SHP77 treated with DMSO at 0.1 percent for 48 hours (cell line): ENCODE results near the gene IPO11.
A peak's percentile ranks its signal among the peaks of the same experiment; 100 is the strongest.

Experiments used
- DNase-seq: peaks from one replicate; lab custom pipeline; 2025; lab: John Stamatoyannopoulos, UW

IPO11 gene

GRCh38 chr5:62412549-62413329 is at the start of gene IPO11:
IPO11 (plus strand) TSS chr5:62412763; CDS start chr5:62437280, 24,517 bp downstream.
- peak; percentile 97 for DNase-seq

- no peak for DNase-seq
These were observed 43.5 kb upstream of the IPO11 start for GRCh38 chr5:62369039-62369438.

- no peak for DNase-seq
These were observed 41.2 kb upstream of the IPO11 start for GRCh38 chr5:62371409-62371808.

DNA sequence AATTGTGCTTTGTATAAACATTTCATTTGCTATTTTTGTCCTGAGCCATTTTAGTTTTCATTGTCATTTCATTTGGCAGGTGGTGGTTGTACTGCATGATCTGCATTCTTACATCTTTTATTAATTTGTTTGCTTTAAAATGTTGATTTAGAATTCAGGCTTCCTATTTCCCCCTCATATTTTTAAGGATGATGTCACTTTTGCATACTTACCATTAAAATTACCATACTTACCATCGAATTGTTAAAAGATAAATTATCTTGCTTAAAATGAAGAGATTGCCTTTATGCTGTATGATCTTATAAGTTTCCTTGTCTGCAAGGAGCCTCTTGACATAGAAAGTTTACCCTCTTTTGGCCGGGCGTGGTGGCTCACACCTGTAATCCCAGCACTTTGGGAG is 40.0 kb upstream of the IPO11 start:
- DNase-seq = no peak

DNA sequence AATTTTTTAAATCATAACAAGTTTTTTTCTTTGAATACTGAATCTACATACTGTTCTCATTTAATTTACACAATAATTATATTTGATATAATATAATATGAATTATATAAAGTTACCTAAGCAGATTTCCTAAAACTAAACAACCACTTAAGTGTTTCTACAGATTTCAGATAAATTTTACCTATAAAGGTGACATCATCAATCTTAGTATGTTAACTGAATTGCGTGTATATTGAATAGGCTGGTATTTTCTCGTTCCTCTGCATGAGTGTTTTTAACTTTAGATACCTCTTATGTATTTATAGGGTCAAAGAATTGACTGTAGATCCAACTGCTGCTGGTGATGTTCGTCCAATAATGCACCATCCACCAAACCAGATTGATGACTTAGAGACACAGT is 39.2 kb upstream of the IPO11 start:
- no peak for DNase-seq

- DNase-seq = no peak
These were observed 38.5 kb upstream of the IPO11 start for GRCh38 chr5:62374090-62374489.

- no peak for DNase-seq
These were observed 36.9 kb upstream of the IPO11 start for GRCh38 chr5:62375627-62376026.

GRCh38 chr5:62376064-62376463 is 36.5 kb upstream of the IPO11 start:
- no peak for DNase-seq

DNA sequence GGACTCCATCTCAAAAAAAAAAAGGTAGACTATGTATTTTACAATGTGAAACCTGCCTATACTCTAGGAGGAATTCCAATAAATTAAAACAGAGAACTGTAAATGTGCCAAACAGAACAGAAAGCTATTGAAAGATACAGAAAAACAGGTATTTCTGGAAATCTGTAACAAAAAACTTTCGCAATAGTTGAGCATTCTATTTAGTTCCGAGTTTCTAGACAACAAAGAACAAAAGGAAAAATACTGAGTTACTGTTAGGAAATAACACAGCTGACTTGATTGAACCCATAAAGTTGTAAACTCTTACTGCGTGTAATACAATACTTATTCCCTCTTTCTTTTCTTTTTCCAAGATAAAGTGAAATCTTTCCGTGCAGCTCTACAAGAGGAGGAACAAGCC is 27.4 kb upstream of the IPO11 start:
- DNase-seq = no peak

DNA sequence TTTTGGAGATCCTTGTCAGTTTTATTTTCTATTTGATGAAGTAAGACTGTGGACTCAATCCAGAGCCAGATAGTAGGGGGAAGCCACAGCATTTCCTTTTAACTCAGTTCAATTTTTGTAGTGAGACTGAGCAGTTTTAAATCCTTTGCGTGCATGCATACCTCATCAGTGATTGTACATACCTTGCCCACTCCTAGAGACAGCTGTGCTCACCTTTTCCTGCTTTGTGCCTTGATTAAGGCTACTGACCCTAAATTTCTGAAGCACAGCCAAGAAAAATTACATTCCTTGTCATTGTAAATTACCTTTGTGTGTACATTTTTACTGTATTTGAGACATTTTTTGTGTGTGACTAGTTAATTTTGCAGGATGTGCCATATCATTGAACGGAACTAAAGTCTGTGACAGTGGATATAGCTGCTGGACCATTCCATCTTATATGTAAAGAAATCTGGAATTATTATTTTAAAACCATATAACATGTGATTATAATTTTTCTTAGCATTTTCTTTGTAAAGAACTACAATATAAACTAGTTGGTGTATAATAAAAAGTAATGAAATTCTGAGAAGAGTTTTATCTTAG is 26.7 kb upstream of the IPO11 start:
- DNase-seq = no peak

GRCh38 chr5:62386824-62387223 is 25.7 kb upstream of the IPO11 start:
- DNase-seq = no peak

GRCh38 chr5:62395210-62395950 is 17.2 kb upstream of the IPO11 start:
- no peak for DNase-seq

- DNase-seq = peak; percentile 82
These were observed 8.9 kb upstream of the IPO11 start, which contains the start of gene DIMT1 for GRCh38 chr5:62403411-62404250. DIMT1 (minus strand) TSS chr5:62403905; CDS start chr5:62403772, 133 bp downstream.

- DNase-seq = no peak
These were observed 1.1 kb downstream of the IPO11 start for GRCh38 chr5:62413711-62414110.

DNA sequence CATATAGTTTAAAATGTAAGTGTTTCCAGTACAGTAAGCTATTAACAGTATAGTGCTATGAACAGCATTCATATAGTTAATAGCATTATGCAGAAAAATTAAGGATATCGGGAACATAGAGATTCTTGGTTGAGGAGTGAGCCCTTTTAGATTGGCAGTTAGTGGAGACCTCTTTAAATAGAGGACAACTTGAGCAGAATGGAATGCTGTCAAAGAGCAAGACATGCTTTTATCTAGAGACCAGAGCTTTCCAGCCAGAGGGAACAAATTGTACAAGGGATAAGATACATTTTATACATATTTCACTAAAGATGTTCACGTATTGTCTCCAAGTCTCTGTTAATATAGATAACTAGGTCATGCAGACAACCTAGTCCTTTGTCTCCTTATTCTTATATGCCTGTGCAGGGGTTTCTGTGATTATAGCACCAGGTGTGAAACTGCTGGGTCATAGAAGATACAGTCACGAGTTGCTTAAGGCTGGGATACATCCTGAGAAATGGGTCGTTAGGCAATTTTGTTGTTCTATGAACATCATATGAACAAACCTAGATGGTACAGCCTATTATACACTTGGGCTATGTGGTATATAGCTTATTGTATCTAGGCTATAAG is 6.0 kb downstream of the IPO11 start:
- DNase-seq = no peak

GRCh38 chr5:62419609-62420008 is 7.0 kb downstream of the IPO11 start:
- DNase-seq = no peak

- no peak for DNase-seq
These were observed 8.9 kb downstream of the IPO11 start for GRCh38 chr5:62421414-62421813.

DNA sequence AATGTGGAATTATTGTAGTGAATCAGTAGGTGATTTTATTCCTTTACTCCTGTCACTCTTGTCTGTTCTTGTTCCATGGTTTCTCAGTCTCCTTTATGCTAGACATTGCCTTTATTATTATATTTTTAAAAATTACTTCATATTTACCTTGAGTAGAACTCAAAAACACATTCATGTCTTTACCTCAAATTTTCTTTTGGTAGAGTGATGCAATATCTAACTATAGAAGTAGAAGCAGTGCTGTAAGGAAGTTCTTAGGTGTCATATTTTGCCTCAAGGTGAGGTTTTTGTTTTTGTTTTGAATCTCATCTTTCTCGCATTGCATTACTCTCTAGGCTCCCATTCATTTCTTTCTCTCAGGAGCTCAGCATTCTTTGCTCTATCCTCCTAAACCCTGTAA is 12.2 kb downstream of the IPO11 start:
- no peak for DNase-seq

DNA sequence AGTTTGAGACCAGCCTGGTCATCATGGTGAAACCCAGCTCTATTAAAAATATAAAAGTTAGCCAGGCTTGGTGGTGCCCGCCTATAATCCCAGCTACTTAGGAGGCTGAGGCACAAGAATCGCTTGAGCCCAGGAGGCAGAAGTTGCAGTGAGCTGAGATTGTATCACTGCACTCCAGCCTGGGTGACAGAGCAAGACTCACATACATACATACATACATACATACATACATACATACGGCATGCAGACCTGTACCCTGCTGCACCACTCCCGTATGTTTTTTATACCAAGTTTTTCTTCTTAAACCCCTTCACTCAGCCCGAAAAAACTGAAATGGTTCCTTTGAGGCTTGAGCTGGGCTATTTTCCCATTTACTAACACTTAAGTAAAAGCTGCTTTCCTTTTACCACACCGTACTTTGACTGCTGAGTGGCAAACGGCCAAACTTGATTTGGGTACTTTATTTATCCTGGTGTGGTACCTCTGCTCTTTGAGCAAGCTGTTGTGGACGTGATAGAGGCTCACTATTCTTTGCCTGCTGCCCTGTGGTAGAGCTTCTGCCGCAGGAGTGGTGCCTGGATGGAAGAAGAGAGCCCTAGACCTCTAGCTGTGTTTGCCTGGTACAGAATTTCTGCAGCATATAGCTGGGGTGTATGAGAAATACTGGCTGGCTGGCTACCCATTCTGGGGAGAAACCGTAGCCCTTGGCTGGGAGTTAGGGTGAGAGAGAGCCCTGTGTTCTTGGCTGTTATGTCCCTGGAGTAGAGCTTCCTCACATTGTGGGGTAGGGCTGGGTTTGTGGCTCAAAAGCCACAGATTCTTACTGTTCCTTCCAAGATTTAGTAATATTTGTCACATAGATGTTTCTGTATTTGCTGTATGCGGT is 19.4 kb downstream of the IPO11 start:
- no peak for DNase-seq

GRCh38 chr5:62432621-62433064 is 20.1 kb downstream of the IPO11 start:
- no peak for DNase-seq

DNA sequence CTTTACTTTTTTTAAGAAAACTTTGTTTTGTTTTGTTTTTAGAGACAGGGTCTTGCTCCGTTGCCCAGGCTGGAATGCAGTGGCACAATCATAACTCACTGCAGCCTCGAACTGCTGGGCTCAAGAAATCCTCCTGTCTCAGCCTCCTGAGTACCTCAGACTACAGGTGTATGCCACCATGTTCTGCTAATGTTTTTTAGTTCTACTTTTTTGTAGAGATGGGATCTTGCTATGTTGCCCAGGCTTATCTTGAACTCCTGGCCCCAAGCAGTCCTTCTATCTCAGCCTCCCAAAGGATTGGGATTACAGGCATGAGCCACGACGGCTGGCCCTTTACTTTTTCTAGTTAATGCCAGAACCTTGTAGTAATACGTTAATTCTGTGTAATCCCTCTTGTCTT is 36.0 kb downstream of the IPO11 start:
- no peak for DNase-seq
